WTC11 (cell line): ENCODE data around the gene FAM50A. TPM values are rescaled to one million over a fixed set of nuclear protein-coding genes. Genes with fewer than 3 reads are reported as not detected.
A peak's percentile ranks its signal among the peaks of the same experiment; 100 is the strongest.

Experiments used
- ATAC-seq: fragments of 200-7000 bp; cut with Tn5 transposase; 2 replicates; pipeline ENCODE4 v1.10.0; 2021; ENCODE audit warnings: mild to moderate bottlenecking, moderate library complexity
- CTCF ChIA-PET: fragments of 300-600 bp; sonication (Branson Sonifier 250); formaldehyde crosslinking; loops from one replicate; lab custom pipeline; 2021; ENCODE audit warnings: antibody characterized with exemption; lab: Charles Lee
- POLR2A ChIA-PET: fragments of 350-600 bp; sonication (Branson Sonifier 250); formaldehyde crosslinking; loops from one replicate; lab custom pipeline; 2021; ENCODE audit warnings: antibody characterized with exemption; lab: Charles Lee
- DNase-seq: peaks from one replicate; pipeline ENCODE4 v3.0.0; 2021; ENCODE audit warnings: low spot score
- H3K27ac Mint-ChIP-seq: 2 replicates; pipeline ENCODE4 v1.8.0; 2021; ENCODE audit warnings: mixed read lengths
- H3K27me3 Mint-ChIP-seq: 2 replicates; pipeline ENCODE4 v1.8.0; 2021; ENCODE audit warnings: low read depth, mild to moderate bottlenecking, moderate library complexity, mixed read lengths
- H3K36me3 Mint-ChIP-seq: 2 replicates; pipeline ENCODE4 v1.8.0; 2021; ENCODE audit warnings: mixed read lengths
- H3K4me1 Mint-ChIP-seq: 2 replicates; pipeline ENCODE4 v1.8.0; 2022; ENCODE audit warnings: mixed read lengths
- H3K4me3 Mint-ChIP-seq: 2 replicates; pipeline ENCODE4 v1.8.0; 2021; ENCODE audit warnings: mild to moderate bottlenecking, moderate library complexity, mixed read lengths
- H3K9me3 Mint-ChIP-seq: 2 replicates; pipeline ENCODE4 v1.8.0; 2021; ENCODE audit warnings: mixed read lengths
- ARID4B ChIP-seq: sonication (generic); formaldehyde crosslinking; IDR thresholded peaks from 2 replicates; pipeline ENCODE4 v1.8.0; 2023; ENCODE audit warnings: missing genetic modification reagents, mild to moderate bottlenecking, borderline replicate concordance
- ATF3 ChIP-seq: sonication (generic); formaldehyde crosslinking; conservative IDR thresholded peaks from 2 replicates; pipeline ENCODE4 v1.8.1; 2022; ENCODE audit warnings: mild to moderate bottlenecking, missing genetic modification reagents
- ATF6 ChIP-seq: sonication (generic); formaldehyde crosslinking; IDR thresholded peaks from 2 replicates; pipeline ENCODE4 v1.8.1; 2023; ENCODE audit warnings: mild to moderate bottlenecking, missing genetic modification reagents
- E2F4 ChIP-seq: sonication (generic); formaldehyde crosslinking; IDR thresholded peaks from 2 replicates; pipeline ENCODE4 v1.8.1; 2022; ENCODE audit warnings: low read depth, mild to moderate bottlenecking, moderate library complexity, missing genetic modification reagents, borderline replicate concordance
- FOXJ3 ChIP-seq: sonication (generic); formaldehyde crosslinking; IDR thresholded peaks from 2 replicates; pipeline ENCODE4 v1.9.0; 2021; ENCODE audit warnings: missing genetic modification reagents, mild to moderate bottlenecking, borderline replicate concordance
- FOXK1 ChIP-seq: sonication (generic); formaldehyde crosslinking; IDR thresholded peaks from 2 replicates; pipeline ENCODE4 v1.8.0; 2022; ENCODE audit warnings: mild to moderate bottlenecking, moderate library complexity, missing genetic modification reagents
- FOXP1 ChIP-seq: sonication (generic); formaldehyde crosslinking; IDR thresholded peaks from 2 replicates; pipeline ENCODE4 v1.8.0; 2022; ENCODE audit warnings: missing genetic modification reagents, mild to moderate bottlenecking, moderate library complexity, borderline replicate concordance
- GABPB1 ChIP-seq: sonication (generic); formaldehyde crosslinking; IDR thresholded peaks from 2 replicates; pipeline ENCODE4 v1.8.1; 2023; ENCODE audit warnings: mild to moderate bottlenecking, missing genetic modification reagents
- HMGA2 ChIP-seq: fragments of 250-450 bp; sonication (Bioruptor Pico); IDR thresholded peaks from 2 replicates; pipeline ENCODE4 v1.4.0; 2021; ENCODE audit warnings: mild to moderate bottlenecking, moderate library complexity
- JUN ChIP-seq: sonication (generic); formaldehyde crosslinking; IDR thresholded peaks from 2 replicates; pipeline ENCODE4 v1.8.0; 2023; ENCODE audit warnings: mild to moderate bottlenecking, missing genetic modification reagents
- NFE2L1 ChIP-seq: sonication (generic); formaldehyde crosslinking; IDR thresholded peaks from 2 replicates; pipeline ENCODE4 v1.8.1; 2023; ENCODE audit warnings: missing genetic modification reagents
- NFYB ChIP-seq: sonication (generic); formaldehyde crosslinking; conservative IDR thresholded peaks from 2 replicates; pipeline ENCODE4 v1.8.0; 2022; ENCODE audit warnings: low read depth, missing genetic modification reagents
- USF1 ChIP-seq: sonication (generic); formaldehyde crosslinking; IDR thresholded peaks from 2 replicates; pipeline ENCODE4 v1.8.0; 2022; ENCODE audit warnings: mild to moderate bottlenecking, missing genetic modification reagents
- USF2 ChIP-seq: sonication (generic); formaldehyde crosslinking; IDR thresholded peaks from 2 replicates; pipeline ENCODE4 v1.8.1; 2023; ENCODE audit warnings: mild to moderate bottlenecking, missing genetic modification reagents, moderate library complexity
- ZBTB43 ChIP-seq: sonication (generic); formaldehyde crosslinking; IDR thresholded peaks from 2 replicates; pipeline ENCODE4 v1.8.1; 2023; ENCODE audit warnings: mild to moderate bottlenecking, missing genetic modification reagents
- ZNF219 ChIP-seq: sonication (generic); formaldehyde crosslinking; IDR thresholded peaks from 2 replicates; pipeline ENCODE4 v1.8.0; 2023; ENCODE audit warnings: missing genetic modification reagents, mild to moderate bottlenecking, borderline replicate concordance
- total RNA-seq: library from RNA; stranded (reverse); gene quantifications from 3 replicates; pipeline ENCODE4 v1.2.3, GENCODE V29; 2021

The FAM50A gene
- total RNA-seq, 1 experiment from 2014 or later: 50.2 TPM

GRCh38 chrX:154409222-154409871 lies 34.6 kb upstream of the FAM50A start, which contains the start of gene DNASE1L1 (continued):
- TF ChIP-seq ATF6 (no peak), FOXJ3 (CRISPR knock-in tag) (no peak), ZBTB43 (CRISPR knock-in tag) (no peak), ZNF219 (CRISPR knock-in tag) (no peak), JUN (CRISPR knock-in tag) (no peak), FOXP1 (CRISPR knock-in tag) (no peak)

GRCh38 chrX:154411981-154412340 lies 32.0 kb upstream of the FAM50A start:
- ATAC-seq (peak; percentile 71), DNase-seq (peak; percentile 71)
- peaks cover 12% of the 10 kb centered on the region for H3K4me1 Mint-ChIP-seq
- H3K27me3 Mint-ChIP-seq: no peaks in the 10 kb centered on the region
- H3K4me3 Mint-ChIP-seq: peak overlapping the region; percentile 65
- ChIA-PET CTCF (interaction anchor here (0.6 to 1.7 kb wide), 4 partner anchors 11 to 275 kb away, joined by 3 to 10 read pairs (median 4); partner anchors contain the start of gene FLNA), POLR2A (interaction anchor here (1.0 kb wide), 1 partner anchor 14 kb away, joined by 5 read pairs; the partner anchor contains the start of gene RPL10)
- H3K27ac Mint-ChIP-seq: peak overlapping the region; percentile 45; the same call in 1 of the 2 replicates
- TF ChIP-seq FOXK1 (CRISPR knock-in tag) (0 out of 2 replicates have a peak, but pooled peaks have one; percentile 30), ATF3 (CRISPR knock-in tag) (no peak), USF1 (peak; percentile 70; the same call in 1 of the 2 replicates), USF2 (CRISPR knock-in tag) (peak; percentile 75)
- peaks cover 2% of the 10 kb centered on the region; the same call in 1 of the 2 replicates for H3K36me3 Mint-ChIP-seq
- no peaks in the 10 kb centered on the region for H3K9me3 Mint-ChIP-seq

GRCh38 chrX:154412468-154412867 lies 31.5 kb upstream of the FAM50A start:
- DNase-seq: no peak
- Mint-ChIP-seq H3K27me3 (no peaks in the 10 kb centered on the region), H3K9me3 (no peaks in the 10 kb centered on the region), H3K27ac (no peak overlapping the region), H3K36me3 (peaks cover 2% of the 10 kb centered on the region; the same call in 1 of the 2 replicates), H3K4me3 (peak overlapping the region; percentile 65), H3K4me1 (peaks cover 12% of the 10 kb centered on the region)
- ChIA-PET POLR2A (interaction anchor here (1.0 kb wide), 1 partner anchor 15 kb away, joined by 5 read pairs; the partner anchor contains the start of gene RPL10), CTCF (interaction anchor here (1.0 to 1.7 kb wide), 2 partner anchors 39 to 276 kb away, joined by 3 to 10 read pairs; partner anchors contain the start of gene FLNA)
- no peak for ATAC-seq
- no peak for TF ChIP-seq E2F4 (CRISPR knock-in tag)
- TF ChIP-seq GABPB1 (CRISPR knock-in tag): no peak
- TF ChIP-seq HMGA2: no peak
- no peak for TF ChIP-seq NFYB (CRISPR knock-in tag)
- TF ChIP-seq NFE2L1 (CRISPR knock-in tag): no peak
- no peak for TF ChIP-seq ARID4B (CRISPR knock-in tag)
